HepG2 (cell line): ENCODE measurements around the gene TBCCD1. TPM values are rescaled to one million over a fixed set of nuclear protein-coding genes. Genes with fewer than 3 reads are reported as not detected.

Experiments
- ARNTL ChIP-seq: sonication (generic); formaldehyde crosslinking; IDR thresholded peaks from 2 replicates; pipeline ENCODE4 v1.4.0; 2020; ENCODE audit warnings: mild to moderate bottlenecking, missing genetic modification reagents
- FLYWCH1 ChIP-seq: sonication (generic); formaldehyde crosslinking; IDR thresholded peaks from 2 replicates; pipeline ENCODE4 v1.8.1; 2023; ENCODE audit warnings: mild to moderate bottlenecking, missing genetic modification reagents
- GFI1 ChIP-seq: sonication (generic); formaldehyde crosslinking; IDR thresholded peaks from 2 replicates; pipeline ENCODE4 v1.5.0; 2020; ENCODE audit warnings: missing genetic modification reagents, mild to moderate bottlenecking, borderline replicate concordance
- GTF2F1 ChIP-seq: fragments of 150-350 bp; IDR thresholded peaks from 2 replicates; pipeline ENCODE4 v1.6.1; 2014; ENCODE audit warnings: low read length
- JUNB ChIP-seq: sonication (generic); formaldehyde crosslinking; IDR thresholded peaks from 2 replicates; pipeline ENCODE4 v1.8.0; 2022; ENCODE audit warnings: missing genetic modification reagents, mild to moderate bottlenecking, borderline replicate concordance
- KDM1A ChIP-seq: IDR thresholded peaks from 2 replicates; pipeline ENCODE4 v1.6.1; 2016; ENCODE audit warnings: missing compliant biosample characterization
- KLF16 ChIP-seq, 2 experiments: sonication (generic) in 1 of 2; formaldehyde crosslinking in 1 of 2; IDR thresholded peaks; 2 replicates each; pipeline versions ENCODE4 v1.6.1 to v1.8.0; 2016 to 2023; ENCODE audit warnings: missing genetic modification reagents in 2 of 2, missing compliant biosample characterization in 1 of 2
- PCBP2 ChIP-seq: fragments of 200-400 bp; formaldehyde crosslinking; optimal IDR thresholded peaks from 2 replicates; pipeline ENCODE3; 2018; ENCODE audit warnings: low read length, low read depth; ENCODE audit not compliant: poor library complexity, severe bottlenecking
- PHF20 ChIP-seq: sonication (generic); formaldehyde crosslinking; IDR thresholded peaks from 2 replicates; pipeline ENCODE4 v1.5.0; 2020; ENCODE audit warnings: mild to moderate bottlenecking, missing genetic modification reagents
- PPARG ChIP-seq: conservative IDR thresholded peaks from 2 replicates; pipeline ENCODE4 v1.6.1; 2016; ENCODE audit warnings: missing biosample characterization, missing genetic modification reagents
- RNF2 ChIP-seq: fragments of 450-650 bp; conservative IDR thresholded peaks from 2 replicates; pipeline ENCODE4 v1.6.1; 2016; ENCODE audit warnings: low read depth
- SATB2 ChIP-seq: sonication (generic); formaldehyde crosslinking; IDR thresholded peaks from 2 replicates; pipeline ENCODE4 v1.5.0; 2020; ENCODE audit warnings: missing genetic modification reagents
- SNRNP70 ChIP-seq: fragments of 200-400 bp; formaldehyde crosslinking; IDR thresholded peaks from 2 replicates; pipeline ENCODE4 v1.6.1; 2017; ENCODE audit warnings: mild to moderate bottlenecking, low read depth, low read length, moderate library complexity
- TOE1 ChIP-seq: sonication (generic); formaldehyde crosslinking; IDR thresholded peaks from 2 replicates; pipeline ENCODE4 v1.4.0; 2020; ENCODE audit warnings: mild to moderate bottlenecking, missing genetic modification reagents
- TOPORS ChIP-seq: sonication (generic); formaldehyde crosslinking; IDR thresholded peaks from 2 replicates; pipeline ENCODE4 v1.8.0; 2023; ENCODE audit warnings: mild to moderate bottlenecking, missing genetic modification reagents
- ZFP62 ChIP-seq: sonication (generic); formaldehyde crosslinking; IDR thresholded peaks from 2 replicates; pipeline ENCODE4 v1.4.0; 2020; ENCODE audit warnings: missing genetic modification reagents
- ZNF441 ChIP-seq: sonication (generic); formaldehyde crosslinking; IDR thresholded peaks from 2 replicates; pipeline ENCODE4 v1.7.0; 2021; ENCODE audit warnings: missing genetic modification reagents, borderline replicate concordance
- ZNF816 ChIP-seq: sonication (generic); formaldehyde crosslinking; IDR thresholded peaks from 2 replicates; pipeline ENCODE4 v1.8.0; 2022; ENCODE audit warnings: missing genetic modification reagents, mild to moderate bottlenecking, borderline replicate concordance
- ZNF891 ChIP-seq: sonication (generic); formaldehyde crosslinking; IDR thresholded peaks from 2 replicates; pipeline ENCODE4 v1.5.0; 2020; ENCODE audit warnings: mild to moderate bottlenecking, missing genetic modification reagents
- polyA plus RNA-seq, 8 experiments: library from polyadenylated mRNA; depleted of rRNA in 3 of 8; stranded (reverse) in 7 of 8; unstranded in 1 of 8; fragments of >200 nt; fragmentation: Illumina TruSeq in 4 of 8; extraction: Trizol in 4 of 8; gene quantifications; 2 replicates each; pipeline versions ENCODE4 v1.2.1 to v1.2.3, GENCODE V29; 2011 to 2016; ENCODE audit warnings: low read depth in 4 of 8, missing spikeins in 1 of 8, mixed read lengths in 1 of 8; ENCODE audit not compliant: insufficient read depth in 1 of 8
- total RNA-seq, 5 experiments: library from RNA; depleted of rRNA; stranded (reverse); fragments of >200 nt; fragmentation: Illumina TruSeq; extraction: Trizol; gene quantifications; 2 replicates each; pipeline ENCODE4 v1.2.3, GENCODE V29; 2016; ENCODE audit warnings: low read depth in 1 of 5
- TF ChIP-seq, protein P1 (sequence below): sonication (generic); formaldehyde crosslinking; IDR thresholded peaks from 2 replicates; pipeline ENCODE4 v1.4.0; 2020; ENCODE audit warnings: missing genetic modification reagents; ENCODE audit errors: not compliant biosample characterization
- TF ChIP-seq, protein P2 (sequence below): sonication (generic); formaldehyde crosslinking; IDR thresholded peaks from 2 replicates; pipeline ENCODE4 v1.8.0; 2022; ENCODE audit warnings: missing genetic modification reagents, mild to moderate bottlenecking, inconsistent platforms, borderline replicate concordance
- TF ChIP-seq, protein P3 (sequence below): sonication (generic); formaldehyde crosslinking; IDR thresholded peaks from 2 replicates; pipeline ENCODE4 v1.4.0; 2020; ENCODE audit warnings: mild to moderate bottlenecking, low read depth, missing genetic modification reagents
- TF ChIP-seq, protein P4 (sequence below): IDR thresholded peaks from 2 replicates; pipeline ENCODE4 v1.6.1; 2016; ENCODE audit warnings: missing compliant biosample characterization, missing genetic modification reagents, borderline replicate concordance
- TF ChIP-seq, protein P5 (sequence below): sonication (generic); formaldehyde crosslinking; IDR thresholded peaks from 2 replicates; pipeline ENCODE4 v1.4.0; 2020; ENCODE audit warnings: mild to moderate bottlenecking, missing genetic modification reagents

TBCCD1 gene
- total and polyA plus RNA-seq, 2 of the 13 experiments (the other 11 are each of a cell fraction or from before 2014, with no cell fraction given) = 13.6 to 16.2 TPM

DNA sequence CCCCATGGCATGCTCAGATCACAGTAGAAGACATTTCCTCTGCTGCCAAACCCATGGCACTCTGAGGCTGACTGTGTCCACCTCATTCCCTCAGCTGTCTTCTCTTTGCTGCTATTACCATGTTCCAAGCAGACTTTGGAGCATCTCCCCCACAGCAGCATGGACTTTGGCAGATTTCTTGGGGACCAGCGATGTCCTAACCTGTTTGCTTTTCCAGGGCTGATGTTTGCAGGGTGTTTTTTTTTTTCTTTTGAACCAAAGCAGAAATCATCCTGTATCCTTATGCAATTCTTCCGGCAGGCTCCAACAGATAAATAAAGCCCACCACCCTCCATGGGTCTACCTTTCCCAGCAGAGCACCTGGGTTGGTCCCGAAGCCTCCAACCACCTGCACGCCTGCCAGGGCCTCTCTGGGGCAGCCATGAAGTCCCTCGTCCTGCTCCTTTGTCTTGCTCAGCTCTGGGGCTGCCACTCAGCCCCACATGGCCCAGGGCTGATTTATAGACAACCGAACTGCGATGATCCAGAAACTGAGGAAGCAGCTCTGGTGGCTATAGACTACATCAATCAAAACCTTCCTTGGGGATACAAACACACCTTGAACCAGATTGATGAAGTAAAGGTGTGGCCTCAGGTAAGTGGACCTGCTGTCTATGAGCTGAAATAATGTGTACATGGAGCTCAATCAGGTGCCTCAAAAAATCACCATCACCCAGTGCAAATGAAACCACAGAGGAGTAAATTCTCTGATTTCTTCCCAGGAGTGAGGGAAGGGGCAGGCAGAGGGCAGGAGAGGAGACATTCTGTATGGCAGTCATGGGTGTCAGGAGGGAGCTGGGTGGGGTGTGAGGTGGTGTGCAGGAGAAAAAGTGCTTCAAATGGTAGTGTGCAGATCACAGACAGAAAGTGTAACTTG, 45.8 kb upstream of the TBCCD1 start, which contains the start of gene AHSG (continued):
- TF ChIP-seq JUNB (CRISPR knock-in tag) (peak; percentile 84), PHF20 (no peak), ZNF891 (CRISPR knock-in tag) (peak; percentile 91), FLYWCH1 (CRISPR knock-in tag) (0 out of 2 replicates have a peak, but pooled peaks have one; percentile 6), TOPORS (CRISPR knock-in tag) (peak; percentile 84), PPARG (CRISPR knock-in tag) (peak; percentile 72), RNF2 (no peak), GFI1 (peak; percentile 92), PCBP2 (no peak), SNRNP70 (no peak), ZNF441 (CRISPR knock-in tag) (peak; percentile 72; the same call in 1 of the 2 replicates), ZFP62 (CRISPR knock-in tag) (no peak), ZNF816 (CRISPR knock-in tag) (peak; percentile 98), ARNTL (CRISPR knock-in tag) (peak; percentile 86), KLF16 (CRISPR knock-in tag; IDR thresholded peaks at IDR 0.05) (peak in 1 of 2 experiments; percentile 78; a peak in 2 of 4 replicates), KDM1A (CRISPR knock-in tag) (peak; percentile 78; the same call in 1 of the 2 replicates), SATB2 (CRISPR knock-in tag) (peak; percentile 91), GTF2F1 (no peak; the same call in 1 of the 2 replicates), TOE1 (CRISPR knock-in tag) (peak; percentile 93)
- TF ChIP-seq, protein P1, sequence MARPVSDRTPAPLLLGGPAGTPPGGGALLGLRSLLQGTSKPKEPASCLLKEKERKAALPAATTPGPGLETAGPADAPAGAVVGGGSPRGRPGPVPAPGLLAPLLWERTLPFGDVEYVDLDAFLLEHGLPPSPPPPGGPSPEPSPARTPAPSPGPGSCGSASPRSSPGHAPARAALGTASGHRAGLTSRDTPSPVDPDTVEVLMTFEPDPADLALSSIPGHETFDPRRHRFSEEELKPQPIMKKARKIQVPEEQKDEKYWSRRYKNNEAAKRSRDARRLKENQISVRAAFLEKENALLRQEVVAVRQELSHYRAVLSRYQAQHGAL (CRISPR knock-in tag) = no peak
- TF ChIP-seq, protein P2, sequence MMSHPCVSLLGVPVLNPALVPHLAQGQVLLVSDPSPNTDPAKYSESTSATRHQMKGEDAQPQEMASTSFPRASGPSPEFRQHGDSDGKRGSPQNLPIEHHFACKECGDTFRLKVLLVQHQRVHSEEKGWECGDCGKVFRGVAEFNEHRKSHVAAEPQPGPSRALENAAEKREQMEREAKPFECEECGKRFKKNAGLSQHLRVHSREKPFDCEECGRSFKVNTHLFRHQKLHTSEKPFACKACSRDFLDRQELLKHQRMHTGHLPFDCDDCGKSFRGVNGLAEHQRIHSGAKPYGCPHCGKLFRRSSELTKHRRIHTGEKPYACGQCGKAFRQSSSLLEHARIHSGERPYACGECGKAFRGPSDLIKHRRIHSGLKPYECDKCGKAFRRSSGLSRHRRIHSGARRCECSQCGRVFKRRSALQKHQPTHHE (CRISPR knock-in tag) = peak; percentile 88; the same call in 1 of the 2 replicates
- TF ChIP-seq, protein P3, sequence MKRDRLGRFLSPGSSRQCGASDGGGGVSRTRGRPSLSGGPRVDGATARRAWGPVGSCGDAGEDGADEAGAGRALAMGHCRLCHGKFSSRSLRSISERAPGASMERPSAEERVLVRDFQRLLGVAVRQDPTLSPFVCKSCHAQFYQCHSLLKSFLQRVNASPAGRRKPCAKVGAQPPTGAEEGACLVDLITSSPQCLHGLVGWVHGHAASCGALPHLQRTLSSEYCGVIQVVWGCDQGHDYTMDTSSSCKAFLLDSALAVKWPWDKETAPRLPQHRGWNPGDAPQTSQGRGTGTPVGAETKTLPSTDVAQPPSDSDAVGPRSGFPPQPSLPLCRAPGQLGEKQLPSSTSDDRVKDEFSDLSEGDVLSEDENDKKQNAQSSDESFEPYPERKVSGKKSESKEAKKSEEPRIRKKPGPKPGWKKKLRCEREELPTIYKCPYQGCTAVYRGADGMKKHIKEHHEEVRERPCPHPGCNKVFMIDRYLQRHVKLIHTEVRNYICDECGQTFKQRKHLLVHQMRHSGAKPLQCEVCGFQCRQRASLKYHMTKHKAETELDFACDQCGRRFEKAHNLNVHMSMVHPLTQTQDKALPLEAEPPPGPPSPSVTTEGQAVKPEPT (CRISPR knock-in tag) = peak; percentile 87
- TF ChIP-seq, protein P4, sequence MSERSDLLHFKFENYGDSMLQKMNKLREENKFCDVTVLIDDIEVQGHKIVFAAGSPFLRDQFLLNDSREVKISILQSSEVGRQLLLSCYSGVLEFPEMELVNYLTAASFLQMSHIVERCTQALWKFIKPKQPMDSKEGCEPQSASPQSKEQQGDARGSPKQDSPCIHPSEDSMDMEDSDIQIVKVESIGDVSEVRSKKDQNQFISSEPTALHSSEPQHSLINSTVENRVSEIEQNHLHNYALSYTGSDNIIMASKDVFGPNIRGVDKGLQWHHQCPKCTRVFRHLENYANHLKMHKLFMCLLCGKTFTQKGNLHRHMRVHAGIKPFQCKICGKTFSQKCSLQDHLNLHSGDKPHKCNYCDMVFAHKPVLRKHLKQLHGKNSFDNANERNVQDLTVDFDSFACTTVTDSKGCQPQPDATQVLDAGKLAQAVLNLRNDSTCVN (CRISPR knock-in tag) = peak; percentile 60; the same call in 1 of the 2 replicates
- TF ChIP-seq, protein P5, sequence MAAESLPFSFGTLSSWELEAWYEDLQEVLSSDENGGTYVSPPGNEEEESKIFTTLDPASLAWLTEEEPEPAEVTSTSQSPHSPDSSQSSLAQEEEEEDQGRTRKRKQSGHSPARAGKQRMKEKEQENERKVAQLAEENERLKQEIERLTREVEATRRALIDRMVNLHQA (CRISPR knock-in tag) = peak; percentile 86
